ENCODE results near the gene PGAM5. TPM values are rescaled to one million over a fixed set of nuclear protein-coding genes. Genes with fewer than 3 reads are reported as not detected.

The PGAM5 gene
- total and polyA plus RNA-seq, 8 donors, result 1.8 to 49.8 (median 15.5) TPM

GRCh38 chr12:132669166-132669879 is 41.3 kb upstream of the PGAM5 start:
- TF ChIP-seq CTCF (IDR thresholded peaks at IDR 0.05), result no peak
- TF ChIP-seq POLR2A (IDR thresholded peaks at IDR 0.05), result no peak
- TF ChIP-seq EP300 (IDR thresholded peaks at IDR 0.05), result no peak
- no peak for TF ChIP-seq POLR2AphosphoS5 (IDR thresholded peaks at IDR 0.05)
- Histone ChIP-seq H3K4me3 (no peak overlapping the region), H3K27me3 (no peaks in the 10 kb centered on the region), H3K9me3 (no peaks in the 10 kb centered on the region), H3K27ac (no peak overlapping the region), H3K36me3 (peaks cover 58 to 98% (median 98%) of the 10 kb centered on the region in 4 donors), H3K4me1 (no peaks in the 10 kb centered on the region)
- 89 to 95% (median 91%) methylated on average over 17 of the region's 17 CpGs for WGBS, 5 donors
- intact Hi-C loops (cut with DNase I; ENCODE audit: low total_unique reads), result no loop called here
- DNase-seq, result no peak

GRCh38 chr12:132672116-132672515 is 38.5 kb upstream of the PGAM5 start:
- no peak for DNase-seq
- peaks cover 54 to 98% (median 98%) of the 10 kb centered on the region in 4 donors for H3K36me3 ChIP-seq

GRCh38 chr12:132672678-132673077 is 38.0 kb upstream of the PGAM5 start:
- TF ChIP-seq CTCF (IDR thresholded peaks at IDR 0.05), result no peak
- no peak for TF ChIP-seq EP300 (IDR thresholded peaks at IDR 0.05)
- TF ChIP-seq POLR2AphosphoS5 (IDR thresholded peaks at IDR 0.05), result no peak
- no peak for TF ChIP-seq POLR2A (IDR thresholded peaks at IDR 0.05)
- no peaks in the 10 kb centered on the region for H3K27me3 ChIP-seq
- 90 to 97% (median 94%) methylated on average over 10 to 12 of the region's 12 CpGs for WGBS, 5 donors
- no peaks in the 10 kb centered on the region for H3K9me3 ChIP-seq
- no peaks in the 10 kb centered on the region for H3K4me1 ChIP-seq
- peaks cover 55 to 98% (median 98%) of the 10 kb centered on the region in 4 donors for H3K36me3 ChIP-seq
- no peak for DNase-seq
- intact Hi-C loops (cut with DNase I; ENCODE audit: low total_unique reads), result no loop called here
- H3K27ac ChIP-seq, result no peak overlapping the region
- H3K4me3 ChIP-seq, result no peak overlapping the region

More at GRCh38 chr12:132672116-132672515, 38.5 kb upstream of the PGAM5 start:
- Histone ChIP-seq H3K4me3 (no peak overlapping the region), H3K27me3 (no peaks in the 10 kb centered on the region), H3K27ac (no peak overlapping the region), H3K4me1 (no peaks in the 10 kb centered on the region), H3K9me3 (no peaks in the 10 kb centered on the region)
- TF ChIP-seq EP300 (IDR thresholded peaks at IDR 0.05) (no peak), CTCF (IDR thresholded peaks at IDR 0.05) (no peak), POLR2A (IDR thresholded peaks at IDR 0.05) (no peak), POLR2AphosphoS5 (IDR thresholded peaks at IDR 0.05) (no peak)
- 84 to 90% (median 86%) methylated on average over 14 to 16 of the region's 16 CpGs for WGBS, 5 donors
- intact Hi-C loops (cut with DNase I; ENCODE audit: low total_unique reads), result no loop called here

GRCh38 chr12:132673288-132674179 is 37.1 kb upstream of the PGAM5 start:
- H3K9me3 ChIP-seq, result no peaks in the 10 kb centered on the region
- TF ChIP-seq POLR2AphosphoS5 (IDR thresholded peaks at IDR 0.05) (no peak), EP300 (IDR thresholded peaks at IDR 0.05) (no peak), POLR2A (IDR thresholded peaks at IDR 0.05) (no peak), CTCF (IDR thresholded peaks at IDR 0.05) (no peak)
- H3K4me3 ChIP-seq, result no peak overlapping the region
- intact Hi-C loops (cut with DNase I; ENCODE audit: low total_unique reads), result no loop called here
- H3K36me3 ChIP-seq, result peaks cover 50 to 98% (median 98%) of the 10 kb centered on the region in 4 donors
- DNase-seq, result no peak
- H3K27me3 ChIP-seq, result no peaks in the 10 kb centered on the region
- H3K4me1 ChIP-seq, result no peaks in the 10 kb centered on the region
- H3K27ac ChIP-seq, result no peak overlapping the region
- WGBS, 5 donors, result 93 to 96% (median 94%) methylated on average over 27 of the region's 27 CpGs
